HCT116 (cell line): ENCODE results near the gene NPS. TPM values are rescaled to one million over a fixed set of nuclear protein-coding genes. Genes with fewer than 3 reads are reported as not detected.

Source experiments
- ATAC-seq: fragments of 200-7000 bp; cut with Tn5 transposase; 2 replicates; pipeline ENCODE4 v1.9.1; 2020; ENCODE audit warnings: mild to moderate bottlenecking, moderate library complexity
- BruUV-seq: library from RNA; stranded (reverse); fragments of 400-500 nt; replicated peaks from 2 replicates; lab custom pipeline; 2021; lab: Mats Ljungman, UMichigan
- CTCF ChIA-PET: fragments of 300-600 bp; sonication (Branson Sonifier 250); formaldehyde crosslinking; loops from one replicate; lab custom pipeline; 2021; ENCODE audit warnings: antibody characterized with exemption; lab: Charles Lee
- POLR2A ChIA-PET: fragments of 300-600, 350-600 bp; sonication (Branson Sonifier 250); formaldehyde crosslinking; loops from one replicate; lab custom pipeline; 2021; ENCODE audit warnings: antibody characterized with exemption; lab: Charles Lee
- RAD21 ChIA-PET, 2 experiments: fragments of 300-600 bp; sonication (Branson Sonifier 250); formaldehyde crosslinking; loops; one replicate each; lab custom pipeline; 2023; ENCODE audit warnings: low total read pairs in 2 of 2; ENCODE audit not compliant: uncharacterized antibody in 2 of 2, unreplicated experiment in 2 of 2, low non-redundant PET in 1 of 2; lab: Charles Lee
- DNase-seq: peaks from one replicate; pipeline ENCODE4 v3.0.0-alpha.2; 2010; ENCODE audit warnings: low read depth, low spot score
- H2AFZ ChIP-seq: fragments of 200-600 bp; shearing (Covaris generic), sonication (generic); 2 replicates; pipeline ENCODE4 v1.6.1; 2017; ENCODE audit warnings: low read depth, mixed run types, mixed read lengths, antibody characterized with exemption, low read length; ENCODE audit not compliant: poor library complexity, severe bottlenecking
- H3K27ac ChIP-seq: 2 replicates; pipeline ENCODE4 v1.5.1; 2012; ENCODE audit warnings: low read depth, low read length
- H3K27me3 ChIP-seq: fragments of 200-600 bp; sonication (generic); 2 replicates; pipeline ENCODE4 v1.6.1; 2016; ENCODE audit warnings: mixed run types, low read length, mixed read lengths; ENCODE audit not compliant: insufficient read depth
- H3K36me3 ChIP-seq, 2 experiments: fragments of 200-500 bp in 1 of 2; fragments of 200-600 bp in 1 of 2; sonication (Bioruptor generic) in 1 of 2; sonication (generic) in 1 of 2; 2 replicates each; pipeline versions ENCODE4 v1.5.1 to v1.6.1; 2014 to 2016; ENCODE audit warnings: low read length in 2 of 2, inconsistent platforms in 1 of 2, mixed read lengths in 1 of 2, mixed run types in 1 of 2; ENCODE audit not compliant: insufficient read depth in 2 of 2, control insufficient read depth in 1 of 2
- H3K4me1 ChIP-seq, 2 experiments: fragments of 200-600 bp in 1 of 2; sonication (generic) in 1 of 2; 2 replicates each; pipeline versions ENCODE4 v1.5.1 to v1.6.1; 2012 to 2017; ENCODE audit warnings: low read length in 2 of 2, inconsistent platforms in 1 of 2, mild to moderate bottlenecking in 1 of 2, mixed read lengths in 1 of 2, mixed run types in 1 of 2, moderate library complexity in 1 of 2; ENCODE audit not compliant: insufficient read depth in 2 of 2, control insufficient read depth in 1 of 2
- H3K4me2 ChIP-seq: fragments of 200-600 bp; sonication (generic); 2 replicates; pipeline ENCODE4 v1.6.1; 2017; ENCODE audit warnings: mixed run types, low read length, mixed read lengths
- H3K4me3 ChIP-seq, 2 experiments: fragments of 200-600 bp in 1 of 2; sonication (generic) in 1 of 2; replicated peaks in 1 of 2; 2 replicates each; pipeline ENCODE4 v1.5.1; 2011 to 2016; ENCODE audit warnings: low read length in 2 of 2, control low read depth in 1 of 2, low read depth in 1 of 2, mild to moderate bottlenecking in 1 of 2, mixed read lengths in 1 of 2, mixed run types in 1 of 2
- H3K79me2 ChIP-seq: fragments of 200-600 bp; sonication (generic); 2 replicates; pipeline ENCODE4 v1.6.1; 2017; ENCODE audit warnings: mild to moderate bottlenecking, mixed run types, low read length, moderate library complexity, mixed read lengths; ENCODE audit not compliant: insufficient read depth
- H3K9ac ChIP-seq: fragments of 200-600 bp; sonication (generic); 2 replicates; pipeline ENCODE4 v1.6.1; 2016; ENCODE audit warnings: low read length, mixed read lengths
- H3K9me2 ChIP-seq: fragments of 200-600 bp; sonication (generic), shearing (Covaris generic); 2 replicates; pipeline ENCODE4 v1.6.1; 2017; ENCODE audit warnings: mixed run types, mild to moderate bottlenecking, moderate library complexity; ENCODE audit not compliant: insufficient read depth
- H3K9me3 ChIP-seq, 2 experiments: fragments of 200-500 bp in 1 of 2; fragments of 200-600 bp in 1 of 2; sonication (Bioruptor generic) in 1 of 2; sonication (generic) in 1 of 2; 2 replicates each; pipeline ENCODE4 v1.6.1; 2014 to 2017; ENCODE audit warnings: low read length in 2 of 2, mixed read lengths in 2 of 2, inconsistent platforms in 1 of 2, low read depth in 1 of 2, mild to moderate bottlenecking in 1 of 2, mixed run types in 1 of 2, moderate library complexity in 1 of 2; ENCODE audit not compliant: control insufficient read depth in 1 of 2, insufficient read depth in 1 of 2
- H4K20me1 ChIP-seq: fragments of 200-600 bp; sonication (generic), shearing (Covaris generic); 2 replicates; pipeline ENCODE4 v1.6.1; 2017; ENCODE audit warnings: mixed run types, mild to moderate bottlenecking, moderate library complexity; ENCODE audit not compliant: insufficient read depth
- CEBPB ChIP-seq: IDR thresholded peaks from 2 replicates; pipeline ENCODE4 v1.6.1; 2012; ENCODE audit warnings: low read depth
- EGR1 ChIP-seq: IDR thresholded peaks from 2 replicates; pipeline ENCODE4 v1.6.1; 2012; ENCODE audit warnings: low read depth
- ELF1 ChIP-seq: IDR thresholded peaks from 2 replicates; pipeline ENCODE4 v1.6.1; 2012; ENCODE audit warnings: low read depth, borderline replicate concordance
- EZH2 ChIP-seq: fragments of 200-600 bp; sonication (generic); IDR thresholded peaks from 2 replicates; pipeline ENCODE4 v1.6.1; 2017; ENCODE audit warnings: antibody characterized with exemption, mixed run types
- EZH2phosphoT487 ChIP-seq: fragments of 200-600 bp; IDR thresholded peaks from 2 replicates; pipeline ENCODE4 v1.6.1; 2018; ENCODE audit warnings: antibody characterized with exemption, borderline replicate concordance
- FOSL1 ChIP-seq: IDR thresholded peaks from 2 replicates; pipeline ENCODE4 v1.6.1; 2012; ENCODE audit warnings: low read depth
- JUND ChIP-seq: IDR thresholded peaks from 2 replicates; pipeline ENCODE4 v1.6.1; 2012
- POLR2A ChIP-seq: IDR thresholded peaks from 2 replicates; pipeline ENCODE4 v1.7.0; 2011; ENCODE audit warnings: borderline replicate concordance; ENCODE audit not compliant: insufficient read depth, insufficient read length; ENCODE audit errors: extremely low read depth
- POLR2AphosphoS5 ChIP-seq: IDR thresholded peaks from 2 replicates; pipeline ENCODE4 v1.6.1; 2011; ENCODE audit warnings: mild to moderate bottlenecking, low read depth, low read length, moderate library complexity
- RAD21 ChIP-seq: IDR thresholded peaks from 2 replicates; pipeline ENCODE4 v1.6.1; 2012; ENCODE audit warnings: low read depth, mild to moderate bottlenecking
- SIN3A ChIP-seq: IDR thresholded peaks from 2 replicates; pipeline ENCODE4 v1.6.1; 2012; ENCODE audit warnings: low read depth
- SP1 ChIP-seq: IDR thresholded peaks from 2 replicates; pipeline ENCODE4 v1.6.1; 2012; ENCODE audit warnings: low read depth
- TCF7L2 ChIP-seq: IDR thresholded peaks from 2 replicates; pipeline ENCODE4 v1.7.0; 2011; ENCODE audit warnings: borderline replicate concordance, inconsistent platforms; ENCODE audit not compliant: insufficient read depth, insufficient read length; ENCODE audit errors: extremely low read depth
- YY1 ChIP-seq: IDR thresholded peaks from 2 replicates; pipeline ENCODE4 v1.6.1; 2011; ENCODE audit warnings: low read length, low read depth, moderate library complexity, mild to moderate bottlenecking; ENCODE audit not compliant: insufficient replicate concordance; ENCODE audit errors: extremely low read depth
- ZBTB33 ChIP-seq: IDR thresholded peaks from 2 replicates; pipeline ENCODE4 v1.6.1; 2011; ENCODE audit warnings: mild to moderate bottlenecking, low read length, moderate library complexity; ENCODE audit not compliant: insufficient replicate concordance; ENCODE audit errors: extremely low read depth
- ZFX ChIP-seq: fragments of 450-650 bp; IDR thresholded peaks from 2 replicates; pipeline ENCODE4 v1.6.1; 2017
- ZNF274 ChIP-seq: fragments of 200-500 bp; sonication (Bioruptor generic); IDR thresholded peaks from 2 replicates; pipeline ENCODE4 v1.6.1; 2014; ENCODE audit warnings: mild to moderate bottlenecking, low read depth, low read length, inconsistent platforms
- intact Hi-C: fragments of 100-400 bp; cut with micrococcal nuclease; formaldehyde crosslinking; loops from 2 replicates; pipeline ENCODE4 v1.10.0; 2022
- total RNA-seq: library from RNA; stranded (reverse); gene quantifications from one replicate; pipeline ENCODE4 v1.2.1, GENCODE V29; 2021; ENCODE audit not compliant: unreplicated experiment
- TF ChIP-seq, protein P1 (sequence below): IDR thresholded peaks from 2 replicates; pipeline ENCODE4 v1.6.1; 2012
- TF ChIP-seq, protein P2 (sequence below): IDR thresholded peaks from 2 replicates; pipeline ENCODE4 v1.6.1; 2012
- TF ChIP-seq, protein P3 (sequence below): IDR thresholded peaks from 2 replicates; pipeline ENCODE4 v1.6.1; 2012; ENCODE audit warnings: low read depth

NPS gene
- total RNA-seq, 1 experiment from 2014 or later: not detected

- no peaks in the 10 kb centered on the region for H3K9me2 ChIP-seq
- DNase-seq (no peak), ATAC-seq (no peak)
- no peak overlapping the region for H2AFZ ChIP-seq
- no peaks in the 10 kb centered on the region for H3K79me2 ChIP-seq
- intact Hi-C loops: no loop called here
- no peak overlapping the region for H3K27ac ChIP-seq
- no peak overlapping the region for H3K9ac ChIP-seq
- H3K4me1 ChIP-seq: peaks cover 4 to 12% of the 10 kb centered on the region in 2 experiments; a peak in 3 of 4 replicates
- no peak overlapping the region for H3K4me2 ChIP-seq
- no peaks in the 10 kb centered on the region for H3K36me3 ChIP-seq
- POLR2A ChIA-PET: no interaction called here
- no peak overlapping the region for H3K4me3 ChIP-seq
- H4K20me1 ChIP-seq: no peaks in the 10 kb centered on the region
- no TSS peak for BruUV-seq
- H3K9me3 ChIP-seq: no peaks in the 10 kb centered on the region
- H3K27me3 ChIP-seq: peaks cover 50% of the 10 kb centered on the region
- RAD21 ChIA-PET: no interaction called here
- TF ChIP-seq POLR2AphosphoS5 (no peak), JUND (no peak), ZNF274 (no peak), ZBTB33 (no peak), SP1 (no peak), EGR1 (no peak), POLR2A (no peak), YY1 (no peak), RAD21 (no peak), CEBPB (no peak), ZFX (no peak), SIN3A (no peak), TCF7L2 (no peak), ELF1 (no peak), FOSL1 (no peak), EZH2phosphoT487 (no peak), EZH2 (no peak)
- TF ChIP-seq, protein P1, sequence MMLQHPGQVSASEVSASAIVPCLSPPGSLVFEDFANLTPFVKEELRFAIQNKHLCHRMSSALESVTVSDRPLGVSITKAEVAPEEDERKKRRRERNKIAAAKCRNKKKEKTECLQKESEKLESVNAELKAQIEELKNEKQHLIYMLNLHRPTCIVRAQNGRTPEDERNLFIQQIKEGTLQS: no peak
- TF ChIP-seq, protein P2, sequence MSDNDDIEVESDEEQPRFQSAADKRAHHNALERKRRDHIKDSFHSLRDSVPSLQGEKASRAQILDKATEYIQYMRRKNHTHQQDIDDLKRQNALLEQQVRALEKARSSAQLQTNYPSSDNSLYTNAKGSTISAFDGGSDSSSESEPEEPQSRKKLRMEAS: no peak
- TF ChIP-seq, protein P3, sequence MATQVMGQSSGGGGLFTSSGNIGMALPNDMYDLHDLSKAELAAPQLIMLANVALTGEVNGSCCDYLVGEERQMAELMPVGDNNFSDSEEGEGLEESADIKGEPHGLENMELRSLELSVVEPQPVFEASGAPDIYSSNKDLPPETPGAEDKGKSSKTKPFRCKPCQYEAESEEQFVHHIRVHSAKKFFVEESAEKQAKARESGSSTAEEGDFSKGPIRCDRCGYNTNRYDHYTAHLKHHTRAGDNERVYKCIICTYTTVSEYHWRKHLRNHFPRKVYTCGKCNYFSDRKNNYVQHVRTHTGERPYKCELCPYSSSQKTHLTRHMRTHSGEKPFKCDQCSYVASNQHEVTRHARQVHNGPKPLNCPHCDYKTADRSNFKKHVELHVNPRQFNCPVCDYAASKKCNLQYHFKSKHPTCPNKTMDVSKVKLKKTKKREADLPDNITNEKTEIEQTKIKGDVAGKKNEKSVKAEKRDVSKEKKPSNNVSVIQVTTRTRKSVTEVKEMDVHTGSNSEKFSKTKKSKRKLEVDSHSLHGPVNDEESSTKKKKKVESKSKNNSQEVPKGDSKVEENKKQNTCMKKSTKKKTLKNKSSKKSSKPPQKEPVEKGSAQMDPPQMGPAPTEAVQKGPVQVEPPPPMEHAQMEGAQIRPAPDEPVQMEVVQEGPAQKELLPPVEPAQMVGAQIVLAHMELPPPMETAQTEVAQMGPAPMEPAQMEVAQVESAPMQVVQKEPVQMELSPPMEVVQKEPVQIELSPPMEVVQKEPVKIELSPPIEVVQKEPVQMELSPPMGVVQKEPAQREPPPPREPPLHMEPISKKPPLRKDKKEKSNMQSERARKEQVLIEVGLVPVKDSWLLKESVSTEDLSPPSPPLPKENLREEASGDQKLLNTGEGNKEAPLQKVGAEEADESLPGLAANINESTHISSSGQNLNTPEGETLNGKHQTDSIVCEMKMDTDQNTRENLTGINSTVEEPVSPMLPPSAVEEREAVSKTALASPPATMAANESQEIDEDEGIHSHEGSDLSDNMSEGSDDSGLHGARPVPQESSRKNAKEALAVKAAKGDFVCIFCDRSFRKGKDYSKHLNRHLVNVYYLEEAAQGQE: no peak
- CTCF ChIA-PET: no interaction called here
Observed at GRCh38 chr10:127522298-127522697, 26.8 kb upstream of the NPS start.
